Psoas muscle (tissue), 8 donors: ENCODE measurements around the gene NOBOX. TPM values are rescaled to one million over a fixed set of nuclear protein-coding genes. Genes with fewer than 3 reads are reported as not detected.

ENCODE experiments used
- ATAC-seq, 4 donors: fragments of 200-7000 bp; cut with Tn5 transposase; one replicate each; pipeline ENCODE4 v1.9.1; 2020; ENCODE audit warnings: moderate library complexity in 3 of 4, mild to moderate bottlenecking in 2 of 4
- DNase-seq, 2 donors: peaks; one replicate each; pipeline ENCODE4 v3.0.0-alpha.2; 2020
- H3K27ac ChIP-seq: fragments of 200-600 bp; one replicate; pipeline ENCODE4 v1.8.0; 2022
- H3K27me3 ChIP-seq, 3 donors: fragments of 200-600 bp in 1 of 3; one replicate each; pipeline versions ENCODE4 v1.6.1 to v1.8.0; 2013 to 2022; ENCODE audit warnings: low read length in 2 of 3, mild to moderate bottlenecking in 2 of 3, moderate library complexity in 1 of 3; ENCODE audit not compliant: insufficient read depth in 3 of 3
- H3K36me3 ChIP-seq, 2 donors: fragments of 200-600 bp in 1 of 2; one replicate each; pipeline versions ENCODE4 v1.6.1 to v1.8.0; 2013 to 2022; ENCODE audit warnings: low read depth in 1 of 2, mild to moderate bottlenecking in 1 of 2, moderate library complexity in 1 of 2; ENCODE audit not compliant: insufficient read depth in 1 of 2
- H3K4me1 ChIP-seq: fragments of 200-600 bp; one replicate; pipeline ENCODE4 v1.8.0; 2022
- H3K4me3 ChIP-seq: fragments of 200-600 bp; one replicate; pipeline ENCODE4 v1.8.0; 2022; ENCODE audit warnings: mild to moderate bottlenecking
- H3K9me3 ChIP-seq: fragments of 200-600 bp; one replicate; pipeline ENCODE4 v1.8.0; 2022
- WGBS, 3 donors: extraction: QIAGEN DNeasy Blood & Tissue Kit; methylation state at CpG; one replicate each; pipeline versions ENCODE4 v1.1.6 to v1.1.7; 2013; 5-methylcytosine and 5-hydroxymethylcytosine counted together
- intact Hi-C, 2 donors: fragments of 100-400 bp; cut with DNase I; formaldehyde crosslinking; loops; one replicate each; pipeline versions ENCODE4 v1.11.0 to v1.14.2; 2022
- polyA plus RNA-seq, 3 donors: library from polyadenylated mRNA; stranded (reverse); fragments of 200-250 nt; gene quantifications; one replicate each; pipeline ENCODE4 v1.2.3, GENCODE V29; 2013
- total RNA-seq, 4 donors: library from RNA; stranded (reverse); fragmentation: NEBNext Ultra II Directional in 2 of 4; extraction: Animal tissue kit (Norgen Biotek cat#: 25700) in 2 of 4; gene quantifications; one replicate each; pipeline versions ENCODE4 v1.2.1 to v1.2.4, GENCODE V29; 2021 to 2023
- TF ChIP-seq, protein P1 (sequence below): fragments of 200-600 bp; IDR thresholded peaks from one replicate; pipeline ENCODE4 v1.8.0; 2022; ENCODE audit warnings: antibody characterized with exemption
- donor health status: healthy with polysubstance abuse.
- donor health status: DM: no; HTN: no; CAD: no; lungs with moderate emphysema.
- donor health status: Bipolar disorder and iron deficiency.
- donor health status: healthy.
- donor health status: DM: yes; HTN: yes; CAD: no.
- donor health status: DM: no; HTN: no; CAD: no.
- donor health status: DM: no; HTN: no; CAD: no.
- donor health status: DM: yes; HTN: yes; CAD: no.

NOBOX gene
- total and polyA plus RNA-seq, 7 donors = not detected

DNA sequence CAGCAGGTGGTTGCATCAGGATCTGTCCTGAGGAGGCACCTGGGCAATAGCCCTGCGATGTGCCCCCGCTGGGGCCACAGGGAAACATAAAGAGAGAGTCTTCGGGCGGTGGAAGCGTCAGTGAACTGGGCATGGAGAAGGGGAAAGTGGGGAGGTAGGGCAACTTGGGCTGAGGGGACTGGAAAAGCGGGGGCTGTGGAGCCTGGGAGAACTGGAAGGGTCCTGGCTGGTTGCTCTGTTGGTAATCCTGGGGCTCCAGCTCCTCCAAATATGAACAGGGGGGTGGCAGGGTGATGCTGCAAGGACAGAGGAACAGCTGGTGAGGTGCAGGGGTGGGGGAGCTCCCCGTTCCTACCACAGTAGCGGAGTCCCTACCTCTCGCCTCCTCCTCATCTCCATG lies 5.2 kb downstream of the NOBOX start:
- whole genome bisulfite sequencing, 3 donors = 74 to 84% (median 79%) methylated on average over 9 of the region's 9 CpGs
- DNase-seq = no peak
- Histone ChIP-seq H3K27ac (no peak overlapping the region), H3K4me1 (no peaks in the 10 kb centered on the region), H3K36me3 (no peaks in the 10 kb centered on the region), H3K4me3 (no peak overlapping the region), H3K9me3 (no peaks in the 10 kb centered on the region), H3K27me3 (no peaks in the 10 kb centered on the region)
- no peak for ATAC-seq
- intact Hi-C loops = no loop called here
- TF ChIP-seq, protein P1, sequence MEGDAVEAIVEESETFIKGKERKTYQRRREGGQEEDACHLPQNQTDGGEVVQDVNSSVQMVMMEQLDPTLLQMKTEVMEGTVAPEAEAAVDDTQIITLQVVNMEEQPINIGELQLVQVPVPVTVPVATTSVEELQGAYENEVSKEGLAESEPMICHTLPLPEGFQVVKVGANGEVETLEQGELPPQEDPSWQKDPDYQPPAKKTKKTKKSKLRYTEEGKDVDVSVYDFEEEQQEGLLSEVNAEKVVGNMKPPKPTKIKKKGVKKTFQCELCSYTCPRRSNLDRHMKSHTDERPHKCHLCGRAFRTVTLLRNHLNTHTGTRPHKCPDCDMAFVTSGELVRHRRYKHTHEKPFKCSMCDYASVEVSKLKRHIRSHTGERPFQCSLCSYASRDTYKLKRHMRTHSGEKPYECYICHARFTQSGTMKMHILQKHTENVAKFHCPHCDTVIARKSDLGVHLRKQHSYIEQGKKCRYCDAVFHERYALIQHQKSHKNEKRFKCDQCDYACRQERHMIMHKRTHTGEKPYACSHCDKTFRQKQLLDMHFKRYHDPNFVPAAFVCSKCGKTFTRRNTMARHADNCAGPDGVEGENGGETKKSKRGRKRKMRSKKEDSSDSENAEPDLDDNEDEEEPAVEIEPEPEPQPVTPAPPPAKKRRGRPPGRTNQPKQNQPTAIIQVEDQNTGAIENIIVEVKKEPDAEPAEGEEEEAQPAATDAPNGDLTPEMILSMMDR = no peak

DNA sequence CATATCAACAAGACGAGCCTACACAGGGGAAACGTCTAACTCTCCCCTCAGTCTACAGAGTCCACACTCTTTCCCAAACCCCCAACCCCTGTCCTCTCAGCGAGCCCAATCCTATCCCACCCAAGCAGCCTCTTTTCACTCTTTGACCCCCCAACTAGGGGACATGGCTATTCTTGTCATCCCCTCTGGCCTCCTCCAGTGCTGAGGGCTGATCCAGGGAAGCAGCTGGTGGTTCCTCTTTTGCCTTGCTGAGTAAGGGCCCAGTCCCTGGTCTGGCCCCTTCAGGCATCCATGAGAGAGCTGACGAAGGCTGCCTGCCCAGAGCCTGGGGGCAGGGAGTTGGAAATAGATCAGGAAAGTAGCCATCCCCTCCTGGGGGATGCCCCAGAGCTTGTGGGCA lies 6.4 kb downstream of the NOBOX start:
- Histone ChIP-seq H3K36me3 (no peaks in the 10 kb centered on the region), H3K27me3 (no peaks in the 10 kb centered on the region), H3K9me3 (no peaks in the 10 kb centered on the region), H3K4me3 (no peak overlapping the region), H3K4me1 (no peaks in the 10 kb centered on the region), H3K27ac (no peak overlapping the region)
- no peak for ATAC-seq
- WGBS, 3 donors = 75 to 87% (median 80%) methylated on average over 4 of the region's 4 CpGs
- no peak for DNase-seq
- intact Hi-C loops = no loop called here
- TF ChIP-seq, protein P1 = no peak

DNA sequence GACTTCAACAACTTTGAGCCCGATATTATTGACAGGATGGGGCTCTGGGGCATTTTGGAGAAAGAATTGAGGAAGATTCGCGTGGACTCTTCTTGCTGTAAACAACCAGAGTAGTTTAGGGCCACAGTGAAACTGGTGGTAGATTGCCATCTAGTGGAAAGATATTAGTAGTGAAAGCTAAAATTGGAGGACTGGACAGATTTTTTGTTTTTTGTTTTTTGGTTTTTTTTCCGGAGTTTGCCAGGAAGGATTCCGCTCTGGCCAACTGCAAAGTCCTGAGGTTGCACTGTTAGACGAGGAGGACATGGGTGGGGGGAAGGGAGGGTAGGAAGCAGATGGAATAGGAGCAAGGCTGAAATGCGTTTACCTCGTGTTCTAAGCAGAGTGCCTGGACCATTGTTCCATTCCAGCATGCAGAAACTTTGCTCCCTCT lies 11.7 kb downstream of the NOBOX start:
- Histone ChIP-seq H3K9me3 (no peaks in the 10 kb centered on the region), H3K4me3 (peak overlapping the region; percentile 16), H3K36me3 (no peaks in the 10 kb centered on the region), H3K27ac (no peak overlapping the region), H3K27me3 (no peaks in the 10 kb centered on the region), H3K4me1 (peaks cover 2% of the 10 kb centered on the region)
- intact Hi-C loops = loop anchor here in 1 of 2 donors (5.0 kb wide), 1 partner anchor 220 kb away; no protein-coding TSS in a partner anchor
- peak; percentile 44 to 78 (median 52) for ATAC-seq
- TF ChIP-seq, protein P1 = peak; percentile 62
- 3 to 7% (median 6%) methylated on average over 8 of the region's 8 CpGs for WGBS, 3 donors
- no peak for DNase-seq

DNA sequence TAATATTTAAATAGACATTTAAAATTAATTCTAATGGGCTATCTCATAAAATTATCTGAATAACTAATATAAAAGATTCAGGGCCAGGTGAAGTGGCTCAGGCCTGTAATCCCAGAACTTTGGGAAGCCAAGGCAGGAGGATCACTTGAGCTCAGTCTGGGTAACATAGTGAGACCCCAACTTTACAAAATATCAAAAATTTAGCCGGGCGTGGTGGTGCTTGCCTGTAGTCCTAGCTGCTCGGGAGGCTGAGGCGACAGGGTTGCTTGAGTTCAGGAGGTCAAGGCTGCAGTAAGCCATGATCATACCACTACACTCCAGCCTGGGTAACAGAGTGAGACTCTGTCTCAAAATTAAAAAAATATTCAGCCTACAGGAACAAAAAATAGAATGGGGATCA lies 12.5 kb downstream of the NOBOX start:
- 89 to 96% (median 96%) methylated on average over 4 of the region's 4 CpGs for WGBS, 3 donors
- ATAC-seq = no peak
- no peaks in the 10 kb centered on the region for H3K9me3 ChIP-seq
- peaks cover 2% of the 10 kb centered on the region for H3K4me1 ChIP-seq
- H3K36me3 ChIP-seq = no peaks in the 10 kb centered on the region
- TF ChIP-seq, protein P1 = no peak
- no peak for DNase-seq
- no peak overlapping the region for H3K4me3 ChIP-seq
- H3K27ac ChIP-seq = no peak overlapping the region
- no peaks in the 10 kb centered on the region for H3K27me3 ChIP-seq
- intact Hi-C loops = loop anchor here in 1 of 2 donors (5.0 kb wide), 1 partner anchor 219 kb away; no protein-coding TSS in a partner anchor

DNA sequence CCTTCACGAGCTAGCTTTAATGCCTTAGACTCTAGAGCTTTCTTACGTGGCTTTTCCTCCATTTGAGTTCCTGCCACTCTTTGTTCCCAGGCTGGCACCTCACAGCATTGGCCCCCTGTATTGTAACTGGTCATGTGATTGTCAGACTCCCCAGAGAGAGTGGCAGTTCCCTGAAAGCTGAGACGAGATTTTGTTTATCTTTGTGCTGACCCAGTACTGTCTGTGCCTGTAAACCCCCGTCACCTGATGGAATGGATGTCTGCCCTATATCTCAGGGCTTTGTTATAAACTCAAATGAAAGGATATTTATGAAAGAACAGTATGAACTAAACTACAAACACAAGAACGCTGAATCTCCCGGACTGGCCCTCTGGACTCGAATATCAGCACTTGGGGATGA lies 13.0 kb downstream of the NOBOX start:
- TF ChIP-seq, protein P1 = no peak

More for the DNA sequence above, 13.0 kb downstream of the NOBOX start:
- Histone ChIP-seq H3K9me3 (no peaks in the 10 kb centered on the region), H3K36me3 (no peaks in the 10 kb centered on the region), H3K4me3 (no peak overlapping the region), H3K27ac (no peak overlapping the region), H3K27me3 (no peaks in the 10 kb centered on the region), H3K4me1 (peaks cover 2% of the 10 kb centered on the region)
- intact Hi-C loops = loop anchor here in 1 of 2 donors (5.0 kb wide), 1 partner anchor 218 kb away; no protein-coding TSS in a partner anchor
- ATAC-seq = no peak
- DNase-seq = no peak
- 41 to 62% (median 42%) methylated on average over 7 of the region's 7 CpGs for WGBS, 3 donors
